RWPE1 (cell line): ENCODE results near the gene KIF2C.

Experiments
- CTCF ChIA-PET: fragments of 350-600 bp; sonication (Branson Sonifier 250); formaldehyde crosslinking; extraction: SDS; loops from one replicate; lab custom pipeline; 2021; lab: Yijun Ruan, JAX
- POLR2A ChIA-PET: fragments of 400-600 bp; formaldehyde crosslinking; extraction: SDS; loops from one replicate; lab custom pipeline; 2020; ENCODE audit warnings: antibody characterized with exemption; ENCODE audit not compliant: low non-redundant PET; lab: Yijun Ruan, JAX
- DNase-seq: peaks from one replicate; pipeline ENCODE4 v3.0.0; 2012; ENCODE audit warnings: low spot score
- H3K27ac ChIP-seq: fragments of 450-650 bp; 2 replicates; pipeline ENCODE4 v1.5.1; 2017
- CTCF ChIP-seq: fragments of 450-650 bp; conservative IDR thresholded peaks from 2 replicates; pipeline ENCODE4 v1.5.1; 2017; ENCODE audit warnings: low read depth, mild to moderate bottlenecking

KIF2C gene

GRCh38 chr1:44784094-44785028 is 44.7 kb downstream of the KIF2C start:
- no peak for DNase-seq
- peak overlapping the region; percentile 19; the same call in 1 of the 2 replicates for H3K27ac ChIP-seq
- ChIA-PET POLR2A (no interaction called here), CTCF (interaction anchor here (0.6 kb wide), 1 partner anchor 199 kb away, joined by 3 read pairs; no protein-coding TSS in a partner anchor)
- TF ChIP-seq CTCF = no peak

- H3K27ac ChIP-seq = no peak overlapping the region
- CTCF ChIA-PET = interaction anchor here (0.7 kb wide), 1 partner anchor 126 kb away, joined by 3 read pairs; no protein-coding TSS in a partner anchor
- DNase-seq = no peak
- TF ChIP-seq CTCF = no peak
- POLR2A ChIA-PET = no interaction called here
Measured at GRCh38 chr1:44785029-44785380, 45.4 kb downstream of the KIF2C start.

- POLR2A ChIA-PET = no interaction called here
Measured at GRCh38 chr1:44785501-44786137, 46.0 kb downstream of the KIF2C start.

GRCh38 chr1:44786138-44786840 is 46.7 kb downstream of the KIF2C start:
- 0 out of 2 replicates have a peak overlapping the region, but pooled peaks have one; percentile 8 for H3K27ac ChIP-seq
- POLR2A ChIA-PET = no interaction called here
- TF ChIP-seq CTCF = peak; percentile 79
- DNase-seq = no peak
- CTCF ChIA-PET = interaction anchor here (0.6 kb wide), 1 partner anchor 83 kb away, joined by 3 read pairs; no protein-coding TSS in a partner anchor

More at GRCh38 chr1:44785501-44786137, 46.0 kb downstream of the KIF2C start:
- TF ChIP-seq CTCF = no peak
- DNase-seq = no peak
- CTCF ChIA-PET = interaction anchor here (0.7 kb wide), 1 partner anchor 127 kb away, joined by 3 read pairs; no protein-coding TSS in a partner anchor
- H3K27ac ChIP-seq = no peak overlapping the region

- CTCF ChIA-PET = interaction anchor here (0.6 kb wide), 1 partner anchor 83 kb away, joined by 3 read pairs; no protein-coding TSS in a partner anchor
- TF ChIP-seq CTCF = no peak
- DNase-seq = no peak
- H3K27ac ChIP-seq = 0 out of 2 replicates have a peak overlapping the region, but pooled peaks have one; percentile 8
- POLR2A ChIA-PET = no interaction called here
Measured at GRCh38 chr1:44786841-44787426, 47.3 kb downstream of the KIF2C start.
